Spleen (tissue), 7 donors: ENCODE results near the gene KYNU.

Experiments
- CTCF ChIP-seq, 11 experiments: fragments of 200-600 bp in 7 of 11; fragments of 450-650 bp in 4 of 11; sonication (generic) in 4 of 11; IDR thresholded peaks in 8 of 11; conservative IDR thresholded peaks in 3 of 11; 1 replicate in 7 of 11; 2 replicates in 4 of 11; pipeline versions ENCODE4 v1.4.0 to v1.8.0; 2016 to 2021; ENCODE audit warnings: antibody characterized with exemption in 11 of 11, inconsistent platforms in 4 of 11, mild to moderate bottlenecking in 1 of 11
- POLR2A ChIP-seq, 3 donors: fragments of 450-650 bp; IDR thresholded peaks; one replicate each; pipeline ENCODE4 v1.5.1; 2017; ENCODE audit warnings: antibody characterized with exemption in 3 of 3, mild to moderate bottlenecking in 1 of 3
- POLR2AphosphoS5 ChIP-seq, 3 donors: sonication (generic); formaldehyde crosslinking; IDR thresholded peaks; one replicate each; pipeline ENCODE4 v1.5.1; 2017; ENCODE audit warnings: antibody characterized with exemption in 3 of 3
- donor health status: DM: no; HTN: no; CAD: no; lungs with moderate emphysema.
- donor health status: DM: no; HTN: no; CAD: no.
- donor health status: DM: no; HTN: no; CAD: no.

GRCh38 chr2:142868229-142868762 lies 9.2 kb upstream of the KYNU start:
- TF ChIP-seq POLR2A (IDR thresholded peaks at IDR 0.05) (no peak), CTCF (IDR thresholded peaks at IDR 0.05 in 8 of 11, conservative IDR thresholded peaks at IDR 0.05 in 3 of 11) (no peak), POLR2AphosphoS5 (IDR thresholded peaks at IDR 0.05) (peak; percentile 50 to 60 (median 55))
